ENCODE measurements around the gene TICAM2.

TICAM2 gene

DNA sequence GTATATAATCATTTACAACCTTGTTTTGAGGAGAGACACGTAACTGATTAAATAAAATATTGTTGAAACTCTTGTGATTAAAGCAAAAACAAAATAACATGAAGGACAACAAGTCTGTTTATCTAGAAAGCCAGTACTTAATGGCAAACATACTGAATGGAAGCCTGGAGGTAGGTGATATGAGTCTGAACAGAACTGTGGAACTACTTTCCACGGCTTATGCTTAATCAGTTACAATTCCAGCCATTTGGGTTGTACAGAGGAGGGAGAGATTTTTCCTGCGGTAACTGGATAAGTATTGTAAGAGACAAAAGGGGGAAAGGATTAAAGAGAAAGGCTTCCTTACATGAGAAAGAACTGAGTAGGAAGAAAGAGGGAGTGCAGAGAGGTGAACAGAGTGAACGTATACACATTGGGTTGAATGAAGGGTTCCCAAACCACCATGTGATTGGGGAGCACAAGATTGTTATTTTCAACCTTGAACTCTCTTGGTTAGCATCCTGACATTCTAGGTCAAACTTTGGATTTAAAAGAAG, 19.2 kb upstream of the TICAM2 start:
- ChIA-PET POLR2A (no interaction called here), CTCF (no interaction called here)
- TF ChIP-seq BHLHE40 (IDR thresholded peaks at IDR 0.05; ENCODE audit: borderline replicate concordance) (no peak), CTBP1 (IDR thresholded peaks at IDR 0.05; ENCODE audit: borderline replicate concordance) (no peak), ARNT (IDR thresholded peaks at IDR 0.05) (no peak), SP1 (IDR thresholded peaks at IDR 0.05) (no peak), TARDBP (IDR thresholded peaks at IDR 0.05) (no peak), LEF1 (IDR thresholded peaks at IDR 0.05; ENCODE audit: borderline replicate concordance) (no peak), L3MBTL2 (conservative IDR thresholded peaks at IDR 0.05) (no peak), NFRKB (IDR thresholded peaks at IDR 0.05) (no peak), FOXM1 (IDR thresholded peaks at IDR 0.05; ENCODE audit: borderline replicate concordance) (no peak), ELF4 (IDR thresholded peaks at IDR 0.05) (no peak), FOXK2 (IDR thresholded peaks at IDR 0.05) (no peak), ZNF384 (IDR thresholded peaks at IDR 0.05) (no peak), HDGF (IDR thresholded peaks at IDR 0.05; ENCODE audit: borderline replicate concordance) (no peak), FOXA1 (IDR thresholded peaks at IDR 0.05) (no peak), SUZ12 (IDR thresholded peaks at IDR 0.05) (no peak)
- TF ChIP-seq, protein P1, sequence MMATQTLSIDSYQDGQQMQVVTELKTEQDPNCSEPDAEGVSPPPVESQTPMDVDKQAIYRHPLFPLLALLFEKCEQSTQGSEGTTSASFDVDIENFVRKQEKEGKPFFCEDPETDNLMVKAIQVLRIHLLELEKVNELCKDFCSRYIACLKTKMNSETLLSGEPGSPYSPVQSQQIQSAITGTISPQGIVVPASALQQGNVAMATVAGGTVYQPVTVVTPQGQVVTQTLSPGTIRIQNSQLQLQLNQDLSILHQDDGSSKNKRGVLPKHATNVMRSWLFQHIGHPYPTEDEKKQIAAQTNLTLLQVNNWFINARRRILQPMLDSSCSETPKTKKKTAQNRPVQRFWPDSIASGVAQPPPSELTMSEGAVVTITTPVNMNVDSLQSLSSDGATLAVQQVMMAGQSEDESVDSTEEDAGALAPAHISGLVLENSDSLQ (IDR thresholded peaks at IDR 0.05): no peak
- DNase-seq (ENCODE audit: extremely low spot score): no peak

DNA sequence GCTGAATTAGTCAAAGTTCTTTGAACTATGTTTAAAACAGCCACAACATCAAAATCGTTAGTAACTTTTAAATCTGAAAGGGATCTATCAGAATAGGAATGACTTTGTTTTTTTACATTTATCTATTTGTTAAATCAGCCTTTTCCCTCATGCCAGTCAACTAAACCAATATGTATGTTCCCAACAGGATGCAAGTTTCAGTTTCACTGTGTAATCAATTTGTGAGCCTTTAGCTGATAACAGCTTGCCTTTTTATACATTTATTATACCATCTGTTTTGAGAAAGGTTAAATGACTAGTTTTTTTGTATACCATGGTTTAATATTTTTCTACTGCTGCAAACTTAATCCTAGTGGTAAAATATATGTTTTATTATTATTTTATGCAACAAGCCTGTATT, 14.6 kb upstream of the TICAM2 start:
- TF ChIP-seq FOXM1 (IDR thresholded peaks at IDR 0.05; ENCODE audit: borderline replicate concordance): no peak
- TF ChIP-seq SP1 (IDR thresholded peaks at IDR 0.05): no peak
- TF ChIP-seq NFRKB (IDR thresholded peaks at IDR 0.05): no peak
- no peak for TF ChIP-seq FOXA1 (IDR thresholded peaks at IDR 0.05)
- TF ChIP-seq TARDBP (IDR thresholded peaks at IDR 0.05): no peak
- TF ChIP-seq ZNF384 (IDR thresholded peaks at IDR 0.05): no peak
- TF ChIP-seq CTBP1 (IDR thresholded peaks at IDR 0.05; ENCODE audit: borderline replicate concordance): no peak
- no peak for TF ChIP-seq L3MBTL2 (conservative IDR thresholded peaks at IDR 0.05)
- no peak for TF ChIP-seq ARNT (IDR thresholded peaks at IDR 0.05)
- no peak for TF ChIP-seq FOXK2 (IDR thresholded peaks at IDR 0.05)
- TF ChIP-seq BHLHE40 (IDR thresholded peaks at IDR 0.05; ENCODE audit: borderline replicate concordance): no peak
- TF ChIP-seq, protein P1 (IDR thresholded peaks at IDR 0.05): no peak
- no peak for TF ChIP-seq LEF1 (IDR thresholded peaks at IDR 0.05; ENCODE audit: borderline replicate concordance)
- ChIA-PET POLR2A (no interaction called here), CTCF (no interaction called here)
- DNase-seq (ENCODE audit: extremely low spot score): no peak

- CTCF ChIA-PET: no interaction called here
- POLR2A ChIA-PET: no interaction called here
- TF ChIP-seq BHLHE40 (IDR thresholded peaks at IDR 0.05; ENCODE audit: borderline replicate concordance): no peak
- TF ChIP-seq LEF1 (IDR thresholded peaks at IDR 0.05; ENCODE audit: borderline replicate concordance): no peak
- no peak for TF ChIP-seq FOXA1 (IDR thresholded peaks at IDR 0.05)
- no peak for DNase-seq (ENCODE audit: extremely low spot score)
These were observed 14.2 kb upstream of the TICAM2 start for GRCh38 chr5:115616472-115616871.

GRCh38 chr5:115611873-115612272, 9.6 kb upstream of the TICAM2 start:
- POLR2A ChIA-PET: no interaction called here
- DNase-seq (ENCODE audit: extremely low spot score): no peak
- CTCF ChIA-PET: no interaction called here
- TF ChIP-seq TARDBP (IDR thresholded peaks at IDR 0.05) (no peak), FOXM1 (IDR thresholded peaks at IDR 0.05; ENCODE audit: borderline replicate concordance) (no peak), LEF1 (IDR thresholded peaks at IDR 0.05; ENCODE audit: borderline replicate concordance) (no peak), FOXA1 (IDR thresholded peaks at IDR 0.05) (no peak), HDGF (IDR thresholded peaks at IDR 0.05; ENCODE audit: borderline replicate concordance) (no peak), ARNT (IDR thresholded peaks at IDR 0.05) (no peak), BHLHE40 (IDR thresholded peaks at IDR 0.05; ENCODE audit: borderline replicate concordance) (no peak), NFRKB (IDR thresholded peaks at IDR 0.05) (no peak), FOXK2 (IDR thresholded peaks at IDR 0.05) (no peak), L3MBTL2 (conservative IDR thresholded peaks at IDR 0.05) (no peak), SUZ12 (IDR thresholded peaks at IDR 0.05) (no peak), CTBP1 (IDR thresholded peaks at IDR 0.05; ENCODE audit: borderline replicate concordance) (no peak), ZNF384 (IDR thresholded peaks at IDR 0.05) (no peak), SP1 (IDR thresholded peaks at IDR 0.05) (no peak), ELF4 (IDR thresholded peaks at IDR 0.05) (no peak)
- TF ChIP-seq, protein P1 (IDR thresholded peaks at IDR 0.05): no peak

- POLR2A ChIA-PET: no interaction called here
- TF ChIP-seq ARNT (IDR thresholded peaks at IDR 0.05) (no peak), CTBP1 (IDR thresholded peaks at IDR 0.05; ENCODE audit: borderline replicate concordance) (no peak), ZNF384 (IDR thresholded peaks at IDR 0.05) (no peak), LEF1 (IDR thresholded peaks at IDR 0.05; ENCODE audit: borderline replicate concordance) (no peak), FOXK2 (IDR thresholded peaks at IDR 0.05) (no peak), SUZ12 (IDR thresholded peaks at IDR 0.05) (no peak), FOXM1 (IDR thresholded peaks at IDR 0.05; ENCODE audit: borderline replicate concordance) (no peak), HDGF (IDR thresholded peaks at IDR 0.05; ENCODE audit: borderline replicate concordance) (no peak), SP1 (IDR thresholded peaks at IDR 0.05) (no peak), ELF4 (IDR thresholded peaks at IDR 0.05) (no peak), NFRKB (IDR thresholded peaks at IDR 0.05) (no peak), L3MBTL2 (conservative IDR thresholded peaks at IDR 0.05) (no peak), FOXA1 (IDR thresholded peaks at IDR 0.05) (no peak), BHLHE40 (IDR thresholded peaks at IDR 0.05; ENCODE audit: borderline replicate concordance) (no peak), TARDBP (IDR thresholded peaks at IDR 0.05) (no peak)
- TF ChIP-seq, protein P1 (IDR thresholded peaks at IDR 0.05): no peak
- CTCF ChIA-PET: no interaction called here
- DNase-seq (ENCODE audit: extremely low spot score): no peak
These were observed 5.7 kb upstream of the TICAM2 start for GRCh38 chr5:115607935-115608334.
